ENCODE measurements around the gene RNASET2.

RNASET2 gene

DNA sequence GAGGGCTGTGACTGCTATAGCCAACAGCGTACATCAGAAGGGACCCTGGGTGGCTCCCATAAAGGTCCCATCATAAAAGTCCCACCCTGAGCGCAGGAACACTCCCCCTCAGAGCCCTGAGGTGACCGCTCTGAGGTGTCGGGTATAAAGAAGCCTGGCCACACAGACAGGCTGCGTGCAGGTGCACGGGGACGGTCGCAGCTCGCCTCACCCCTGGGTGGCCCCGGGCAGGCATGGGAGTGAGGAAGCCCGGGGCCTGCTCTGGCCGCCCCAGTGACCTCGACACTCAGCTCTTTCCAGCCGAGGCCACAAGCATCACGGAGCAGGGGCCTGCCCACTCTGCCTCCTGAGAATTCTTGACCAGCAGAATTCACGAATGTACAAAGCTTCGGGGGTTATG lies 14.4 kb upstream of the RNASET2 start:
- no peak overlapping the region for H3K4me3 ChIP-seq (ENCODE audit: severe bottlenecking)
- no peak for TF ChIP-seq CTCF (IDR thresholded peaks at IDR 0.05; ENCODE audit: poor library complexity, severe bottlenecking)
- H3K27me3 ChIP-seq (ENCODE audit: insufficient read depth, poor library complexity, severe bottlenecking) = no peaks in the 10 kb centered on the region
- H3K36me3 ChIP-seq (ENCODE audit: low read depth) = no peaks in the 10 kb centered on the region
- H3K27ac ChIP-seq (ENCODE audit: poor library complexity, severe bottlenecking) = no peak overlapping the region
- DNase-seq (ENCODE audit: low spot score) = no peak
- no peak for ATAC-seq (ENCODE audit: low read depth)
- H3K9me3 ChIP-seq (ENCODE audit: severe bottlenecking) = peaks cover 4% of the 10 kb centered on the region
- H3K4me1 ChIP-seq (ENCODE audit: insufficient read depth, poor library complexity, severe bottlenecking) = no peaks in the 10 kb centered on the region

- Histone ChIP-seq H3K4me1 (ENCODE audit: insufficient read depth, poor library complexity, severe bottlenecking) (no peaks in the 10 kb centered on the region), H3K36me3 (ENCODE audit: low read depth) (no peaks in the 10 kb centered on the region), H3K9me3 (ENCODE audit: severe bottlenecking) (peaks cover 4% of the 10 kb centered on the region), H3K4me3 (ENCODE audit: severe bottlenecking) (no peak overlapping the region), H3K27ac (ENCODE audit: poor library complexity, severe bottlenecking) (no peak overlapping the region), H3K27me3 (ENCODE audit: insufficient read depth, poor library complexity, severe bottlenecking) (no peaks in the 10 kb centered on the region)
- no peak for ATAC-seq (ENCODE audit: low read depth)
- no peak for DNase-seq (ENCODE audit: low spot score)
- TF ChIP-seq CTCF (IDR thresholded peaks at IDR 0.05; ENCODE audit: poor library complexity, severe bottlenecking) = no peak
These were observed 13.7 kb upstream of the RNASET2 start for GRCh38 chr6:166970091-166970490.

GRCh38 chr6:166969390-166970002 lies 13.1 kb upstream of the RNASET2 start:
- no peaks in the 10 kb centered on the region for H3K4me1 ChIP-seq (ENCODE audit: insufficient read depth, poor library complexity, severe bottlenecking)
- peaks cover 4% of the 10 kb centered on the region for H3K9me3 ChIP-seq (ENCODE audit: severe bottlenecking)
- H3K36me3 ChIP-seq (ENCODE audit: low read depth) = no peaks in the 10 kb centered on the region
- H3K27ac ChIP-seq (ENCODE audit: poor library complexity, severe bottlenecking) = no peak overlapping the region
- no peak for TF ChIP-seq CTCF (IDR thresholded peaks at IDR 0.05; ENCODE audit: poor library complexity, severe bottlenecking)
- DNase-seq (ENCODE audit: low spot score) = no peak
- no peaks in the 10 kb centered on the region for H3K27me3 ChIP-seq (ENCODE audit: insufficient read depth, poor library complexity, severe bottlenecking)
- H3K4me3 ChIP-seq (ENCODE audit: severe bottlenecking) = no peak overlapping the region
- no peak for ATAC-seq (ENCODE audit: low read depth)

GRCh38 chr6:166966268-166966667 lies 9.9 kb upstream of the RNASET2 start:
- no peak overlapping the region for H3K27ac ChIP-seq (ENCODE audit: poor library complexity, severe bottlenecking)
- no peaks in the 10 kb centered on the region for H3K4me1 ChIP-seq (ENCODE audit: insufficient read depth, poor library complexity, severe bottlenecking)
- ATAC-seq (ENCODE audit: low read depth) = no peak
- peaks cover 4% of the 10 kb centered on the region for H3K9me3 ChIP-seq (ENCODE audit: severe bottlenecking)
- no peaks in the 10 kb centered on the region for H3K36me3 ChIP-seq (ENCODE audit: low read depth)
- DNase-seq (ENCODE audit: low spot score) = no peak
- no peaks in the 10 kb centered on the region for H3K27me3 ChIP-seq (ENCODE audit: insufficient read depth, poor library complexity, severe bottlenecking)
- TF ChIP-seq CTCF (IDR thresholded peaks at IDR 0.05; ENCODE audit: poor library complexity, severe bottlenecking) = no peak
- no peak overlapping the region for H3K4me3 ChIP-seq (ENCODE audit: severe bottlenecking)

- no peaks in the 10 kb centered on the region for H3K4me1 ChIP-seq (ENCODE audit: insufficient read depth, poor library complexity, severe bottlenecking)
- no peaks in the 10 kb centered on the region for H3K9me3 ChIP-seq (ENCODE audit: severe bottlenecking)
- no peaks in the 10 kb centered on the region for H3K27me3 ChIP-seq (ENCODE audit: insufficient read depth, poor library complexity, severe bottlenecking)
- DNase-seq (ENCODE audit: low spot score) (no peak), ATAC-seq (ENCODE audit: low read depth) (no peak)
- no peaks in the 10 kb centered on the region for H3K36me3 ChIP-seq (ENCODE audit: low read depth)
- no peak for TF ChIP-seq CTCF (IDR thresholded peaks at IDR 0.05; ENCODE audit: poor library complexity, severe bottlenecking)
- no peak overlapping the region for H3K27ac ChIP-seq (ENCODE audit: poor library complexity, severe bottlenecking)
- no peak overlapping the region for H3K4me3 ChIP-seq (ENCODE audit: severe bottlenecking)
These were observed 4.2 kb upstream of the RNASET2 start for GRCh38 chr6:166960609-166960978.

Measured in RWPE2 (cell line).